GM12878 (cell line): ENCODE measurements around the gene CACNA2D2. TPM values are rescaled to one million over a fixed set of nuclear protein-coding genes. Genes with fewer than 3 reads are reported as not detected.

Experiments
- ATAC-seq: fragments of 200-7000 bp; cut with Tn5 transposase; 3 replicates; pipeline ENCODE4 v1.9.1; 2020; ENCODE audit warnings: mild to moderate bottlenecking, moderate library complexity
- BruUV-seq: library from RNA; stranded (reverse); fragments of 400-500 nt; replicated peaks from 2 replicates; lab custom pipeline; 2021; lab: Mats Ljungman, UMichigan
- CTCF ChIA-PET: fragments of 300-600 bp; sonication (Branson Sonifier 250); formaldehyde crosslinking; extraction: SDS; loops from one replicate; lab custom pipeline; 2021; ENCODE audit warnings: inconsistent platforms; lab: Yijun Ruan, JAX
- POLR2A ChIA-PET: fragments of 350-600 bp; formaldehyde crosslinking; extraction: SDS; loops from one replicate; lab custom pipeline; 2021; ENCODE audit warnings: inconsistent platforms; lab: Charles Lee
- RAD21 ChIA-PET: fragments of 300-600 bp; sonication (Branson Sonifier 250); formaldehyde crosslinking; loops from one replicate; lab custom pipeline; 2023; ENCODE audit warnings: antibody characterized with exemption; ENCODE audit not compliant: unreplicated experiment; lab: Charles Lee
- SMC1A ChIA-PET: fragments of 300-600 bp; sonication (Branson Sonifier 250); formaldehyde crosslinking; loops from one replicate; lab custom pipeline; 2023; ENCODE audit not compliant: unreplicated experiment, uncharacterized antibody; lab: Charles Lee
- DNase-seq: peaks from one replicate; pipeline ENCODE4 v3.0.0-alpha.2; 2011; ENCODE audit warnings: low read depth, low spot score
- FAIRE-seq: peaks from 3 replicates; lab custom pipeline; 2011; peaks lifted over from hg19 to GRCh38; lab: Jason Lieb, UNC
- H2AFZ ChIP-seq: 2 replicates; pipeline ENCODE4 v1.6.0; 2011; ENCODE audit warnings: low read depth, low read length, control low read depth; ENCODE audit not compliant: control insufficient read depth
- H3K27ac ChIP-seq: 2 replicates; pipeline ENCODE4 v1.5.1; 2011; ENCODE audit warnings: control low read depth; ENCODE audit not compliant: control insufficient read depth, insufficient read depth
- H3K27me3 ChIP-seq, 2 experiments: replicated peaks in 1 of 2; 2 replicates each; pipeline versions ENCODE4 v1.6.0 to v1.6.1; 2011; ENCODE audit warnings: low read length in 1 of 2; ENCODE audit not compliant: control insufficient read depth in 2 of 2, insufficient read depth in 2 of 2
- H3K36me3 ChIP-seq, 2 experiments: 2 replicates each; pipeline ENCODE4 v1.5.1; 2011; ENCODE audit warnings: low read length in 1 of 2; ENCODE audit not compliant: control insufficient read depth in 2 of 2, insufficient read depth in 2 of 2
- H3K4me1 ChIP-seq: 2 replicates; pipeline ENCODE4 v1.6.1; 2011; ENCODE audit warnings: mild to moderate bottlenecking, low read length, moderate library complexity, mixed read lengths; ENCODE audit not compliant: control insufficient read depth, insufficient read depth
- H3K4me2 ChIP-seq: 2 replicates; pipeline ENCODE4 v1.6.0; 2011; ENCODE audit warnings: control low read depth; ENCODE audit not compliant: control insufficient read depth, insufficient read depth
- H3K4me3 ChIP-seq: fragments of 200-600 bp; sonication (generic); 2 replicates; pipeline ENCODE4 v1.5.1; 2016
- H3K79me2 ChIP-seq: 2 replicates; pipeline ENCODE4 v1.6.0; 2011; ENCODE audit warnings: low read length; ENCODE audit not compliant: control insufficient read depth, insufficient read depth
- H3K9ac ChIP-seq: 2 replicates; pipeline ENCODE4 v1.8.0; 2011; ENCODE audit warnings: low read length, control low read depth, mixed read lengths; ENCODE audit not compliant: control insufficient read depth, insufficient read depth
- H3K9me3 ChIP-seq: replicated peaks from 3 replicates; pipeline ENCODE4 v1.5.1; 2011; ENCODE audit warnings: mild to moderate bottlenecking, low read length; ENCODE audit not compliant: control insufficient read depth, insufficient read depth
- H4K20me1 ChIP-seq: 2 replicates; pipeline ENCODE4 v1.6.0; 2011; ENCODE audit not compliant: control insufficient read depth, insufficient read depth
- IRF4 ChIP-seq: IDR thresholded peaks from 2 replicates; pipeline ENCODE4 v1.6.1; 2011; ENCODE audit warnings: low read depth, low read length
- ZNF592 ChIP-seq: fragments of 450-650 bp; IDR thresholded peaks from 2 replicates; pipeline ENCODE4 v1.6.1; 2017; ENCODE audit warnings: mild to moderate bottlenecking, moderate library complexity
- WGBS: methylation state at CpG from one replicate; pipeline ENCODE4 v1.1.6; 2016; ENCODE audit warnings: low lambda C conversion rate; ENCODE audit not compliant: insufficient replicate concordance, insufficient coverage; ENCODE audit errors: missing lambda C conversion rate; 5-methylcytosine and 5-hydroxymethylcytosine counted together
- in situ Hi-C: fragments of 300-500 bp; cut with MboI; formaldehyde crosslinking; loops from 9 replicates; pipeline ENCODE4 v1.14.3; 2018; ENCODE audit warnings: mixed read lengths
- intact Hi-C: fragments of 100-400 bp; cut with micrococcal nuclease; formaldehyde crosslinking; loops from one replicate; pipeline ENCODE4 v1.14.2; 2022; ENCODE audit not compliant: unreplicated experiment
- polyA plus RNA-seq, 11 experiments: library from polyadenylated mRNA; depleted of rRNA in 4 of 11; unstranded in 6 of 11; stranded (reverse) in 5 of 11; fragments of >200 nt; fragmentation: Nextera tagmentation in 4 of 11; fragmentation: Illumina TruSeq in 1 of 11; extraction: Ambion mirVana in 4 of 11; extraction: Trizol in 1 of 11; gene quantifications; 1 replicate in 1 of 11; 2 replicates in 10 of 11; pipeline versions ENCODE4 v1.2.1 to v1.2.3, GENCODE V29; 2011 to 2016; ENCODE audit warnings: inconsistent platforms in 2 of 11, missing spikeins in 2 of 11, low read depth in 1 of 11
- total RNA-seq, 4 experiments: library from RNA; depleted of rRNA in 3 of 4; stranded (reverse); fragments of >200 nt in 3 of 4; fragmentation: Illumina TruSeq in 1 of 4; extraction: Trizol in 1 of 4; gene quantifications; 2 replicates each; pipeline versions ENCODE4 v1.2.1 to v1.2.3, GENCODE V29; 2013 to 2021

Gene CACNA2D2
- total and polyA plus RNA-seq, 10 of the 15 experiments (the other 5 are each of a cell fraction or from before 2014, with no cell fraction given), result 0.03 to 0.07 TPM; not detected in 8

- Histone ChIP-seq H3K4me2 (no peak overlapping the region), H3K36me3 (peaks cover 0 to 2% of the 10 kb centered on the region in 2 experiments; a peak in 2 of 4 replicates), H3K4me3 (no peak overlapping the region), H3K9me3 (no peaks in the 10 kb centered on the region), H3K27me3 (no peaks in the 10 kb centered on the region), H3K9ac (no peak overlapping the region), H3K27ac (no peak overlapping the region), H3K4me1 (peaks cover 23% of the 10 kb centered on the region), H3K79me2 (peaks cover 5% of the 10 kb centered on the region), H4K20me1 (no peaks in the 10 kb centered on the region), H2AFZ (no peak overlapping the region)
- DNase-seq (no peak), FAIRE-seq (no peak), ATAC-seq (no peak)
- POLR2A ChIA-PET, result interaction anchor here (1.0 to 1.9 kb wide), 3 partner anchors 19 to 58 kb away, joined by 3 to 7 read pairs (median 5); partner anchors contain the start of genes HYAL3 and NAA80
- RAD21 ChIA-PET, result no interaction called here
- 87% methylated on average over 11 of the region's 11 CpGs for WGBS
- no TSS peak for BruUV-seq
- in situ Hi-C loops (no loop called here), intact Hi-C loops (no loop called here)
- CTCF ChIA-PET, result interaction anchor here (1.2 to 1.8 kb wide), 4 partner anchors 10 to 72 kb away, joined by 3 to 8 read pairs (median 4); partner anchors contain the start of genes HYAL3, NAA80 and TUSC2
- TF ChIP-seq IRF4 (no peak), ZNF592 (no peak)
- SMC1A ChIA-PET, result interaction anchor here (1.8 kb wide), 1 partner anchor 19 kb away, joined by 4 read pairs; the partner anchor contains the start of genes HYAL3 and NAA80
Measured at GRCh38 chr3:50318163-50318562, 185.3 kb downstream of the CACNA2D2 start.
